Putamen (tissue), 1 donor: ENCODE measurements around the gene THRB.

Experiments
- DNase-seq: peaks from one replicate; pipeline ENCODE4 v3.0.0-alpha.2; 2016; ENCODE audit warnings: low spot score

The THRB gene

GRCh38 chr3:24264011-24264410 lies 230.6 kb downstream of the THRB start:
- no peak for DNase-seq

GRCh38 chr3:24263069-24263668 lies 231.5 kb downstream of the THRB start:
- no peak for DNase-seq

- DNase-seq = no peak
Measured at GRCh38 chr3:24261521-24261920, 233.1 kb downstream of the THRB start.

GRCh38 chr3:24259901-24260512 lies 234.6 kb downstream of the THRB start:
- DNase-seq = no peak

GRCh38 chr3:24258727-24259600 lies 235.7 kb downstream of the THRB start:
- no peak for DNase-seq

GRCh38 chr3:24258260-24258659 lies 236.4 kb downstream of the THRB start:
- no peak for DNase-seq

- no peak for DNase-seq
Measured at GRCh38 chr3:24255414-24255813, 239.2 kb downstream of the THRB start.

GRCh38 chr3:24254649-24255048 lies 240.0 kb downstream of the THRB start:
- DNase-seq = no peak

- DNase-seq = no peak
Measured at GRCh38 chr3:24253336-24253735, 241.3 kb downstream of the THRB start.

GRCh38 chr3:24249523-24249922 lies 245.1 kb downstream of the THRB start:
- no peak for DNase-seq

GRCh38 chr3:24245056-24245455 lies 249.6 kb downstream of the THRB start:
- DNase-seq = no peak

GRCh38 chr3:24244491-24244890 lies 250.2 kb downstream of the THRB start:
- no peak for DNase-seq

GRCh38 chr3:24242012-24242698 lies 252.5 kb downstream of the THRB start:
- DNase-seq = no peak

- no peak for DNase-seq
Measured at GRCh38 chr3:24240306-24240705, 254.3 kb downstream of the THRB start.

- peak; percentile 59 for DNase-seq
Measured at GRCh38 chr3:24237971-24238706, 256.5 kb downstream of the THRB start.

- DNase-seq = no peak
Measured at GRCh38 chr3:24235121-24235520, 259.5 kb downstream of the THRB start.

GRCh38 chr3:24232784-24233183 lies 261.9 kb downstream of the THRB start:
- DNase-seq = no peak

- DNase-seq = no peak
Measured at GRCh38 chr3:24229468-24230221, 265.0 kb downstream of the THRB start.

GRCh38 chr3:24227635-24228034 lies 267.0 kb downstream of the THRB start:
- no peak for DNase-seq

- no peak for DNase-seq
Measured at GRCh38 chr3:24226397-24226796, 268.3 kb downstream of the THRB start.

GRCh38 chr3:24225385-24225950 lies 269.2 kb downstream of the THRB start:
- peak; percentile 40 for DNase-seq
